Peyer's patch (tissue), 4 donors: Measurements from ENCODE around the gene NRROS.

Experiments used
- POLR2A ChIP-seq, 2 donors: fragments of 450-650 bp; IDR thresholded peaks; one replicate each; pipeline ENCODE4 v1.5.1; 2017; ENCODE audit warnings: antibody characterized with exemption in 2 of 2, mild to moderate bottlenecking in 2 of 2, moderate library complexity in 2 of 2
- TF ChIP-seq, protein P1 (sequence below), 6 experiments: fragments of 450-650 bp in 4 of 6; fragments of 200-600 bp in 2 of 6; sonication (generic) in 1 of 6; IDR thresholded peaks; one replicate each; pipeline ENCODE4 v1.5.1; 2017 to 2019; ENCODE audit warnings: antibody characterized with exemption in 6 of 6, mild to moderate bottlenecking in 3 of 6, moderate library complexity in 1 of 6

DNA sequence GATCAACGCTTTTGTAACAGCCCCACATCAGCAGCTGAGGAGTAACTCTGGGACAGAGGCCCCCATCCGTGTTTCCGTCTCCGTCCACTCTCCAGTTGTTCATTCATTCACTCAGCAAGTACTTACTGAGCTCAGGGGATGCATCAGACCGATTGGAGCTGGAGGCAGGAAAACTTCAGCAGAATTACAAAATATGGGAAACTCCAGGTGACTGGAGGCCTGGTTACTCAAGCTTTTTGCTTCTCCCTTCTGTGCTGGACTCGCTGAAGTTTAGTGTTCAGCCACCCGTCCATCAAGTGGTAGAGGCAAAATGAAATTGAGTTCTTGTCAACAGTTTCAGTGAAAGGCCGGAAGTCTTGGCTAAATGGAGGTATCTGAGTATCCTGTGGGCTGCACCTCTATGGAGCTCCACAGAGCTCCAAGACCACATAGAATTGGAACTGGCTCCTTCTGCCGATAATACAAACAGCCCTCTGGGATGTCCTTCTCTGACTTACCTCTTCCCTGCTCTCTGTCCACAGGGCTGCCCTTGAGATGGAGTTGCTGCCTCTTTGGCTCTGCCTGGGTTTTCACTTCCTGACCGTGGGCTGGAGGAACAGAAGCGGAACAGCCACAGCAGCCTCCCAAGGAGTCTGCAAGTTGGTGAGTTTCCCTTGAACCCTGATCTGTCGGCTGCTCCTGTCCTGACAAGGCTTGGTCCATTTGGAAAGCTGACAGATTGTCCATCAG, 14.7 kb downstream of the NRROS start:
- TF ChIP-seq, protein P1, sequence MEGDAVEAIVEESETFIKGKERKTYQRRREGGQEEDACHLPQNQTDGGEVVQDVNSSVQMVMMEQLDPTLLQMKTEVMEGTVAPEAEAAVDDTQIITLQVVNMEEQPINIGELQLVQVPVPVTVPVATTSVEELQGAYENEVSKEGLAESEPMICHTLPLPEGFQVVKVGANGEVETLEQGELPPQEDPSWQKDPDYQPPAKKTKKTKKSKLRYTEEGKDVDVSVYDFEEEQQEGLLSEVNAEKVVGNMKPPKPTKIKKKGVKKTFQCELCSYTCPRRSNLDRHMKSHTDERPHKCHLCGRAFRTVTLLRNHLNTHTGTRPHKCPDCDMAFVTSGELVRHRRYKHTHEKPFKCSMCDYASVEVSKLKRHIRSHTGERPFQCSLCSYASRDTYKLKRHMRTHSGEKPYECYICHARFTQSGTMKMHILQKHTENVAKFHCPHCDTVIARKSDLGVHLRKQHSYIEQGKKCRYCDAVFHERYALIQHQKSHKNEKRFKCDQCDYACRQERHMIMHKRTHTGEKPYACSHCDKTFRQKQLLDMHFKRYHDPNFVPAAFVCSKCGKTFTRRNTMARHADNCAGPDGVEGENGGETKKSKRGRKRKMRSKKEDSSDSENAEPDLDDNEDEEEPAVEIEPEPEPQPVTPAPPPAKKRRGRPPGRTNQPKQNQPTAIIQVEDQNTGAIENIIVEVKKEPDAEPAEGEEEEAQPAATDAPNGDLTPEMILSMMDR (IDR thresholded peaks at IDR 0.05): no peak
- TF ChIP-seq POLR2A (IDR thresholded peaks at IDR 0.05): no peak
